Mesendoderm (in vitro differentiated cells): Measurements from ENCODE around the gene GTF2IRD1.
"Not testable (repeated sequence)": the region's sequence is repeated elsewhere in the genome, so short reads cannot be mapped to it uniquely, and the experiment has no call there.

Experiments
- DNase-seq: peaks from one replicate; pipeline ENCODE4 v3.0.0; 2013
- H2AK5ac ChIP-seq: 2 replicates; pipeline ENCODE4 v1.6.1; 2013; ENCODE audit warnings: low read length, inconsistent platforms
- H2BK120ac ChIP-seq: 2 replicates; pipeline ENCODE4 v1.6.1; 2013; ENCODE audit warnings: low read depth, mild to moderate bottlenecking, low read length, moderate library complexity, mixed read lengths
- H2BK15ac ChIP-seq: replicated peaks from 2 replicates; pipeline ENCODE4 v1.6.1; 2013; ENCODE audit warnings: low read depth, mild to moderate bottlenecking, moderate library complexity
- H2BK5ac ChIP-seq: 2 replicates; pipeline ENCODE4 v1.6.1; 2013; ENCODE audit warnings: low read length, inconsistent platforms
- H3K18ac ChIP-seq: 2 replicates; pipeline ENCODE4 v1.6.1; 2013; ENCODE audit warnings: mild to moderate bottlenecking, low read length, mixed read lengths
- H3K23ac ChIP-seq: one replicate; pipeline ENCODE4 v1.6.1; 2013; ENCODE audit warnings: low read length
- H3K27ac ChIP-seq: 2 replicates; pipeline ENCODE4 v1.5.1; 2013; ENCODE audit warnings: low read depth, mild to moderate bottlenecking, inconsistent platforms, low read length, moderate library complexity
- H3K27me3 ChIP-seq: 2 replicates; pipeline ENCODE4 v1.6.1; 2013; ENCODE audit warnings: low read length, control low read depth, mild to moderate bottlenecking, inconsistent platforms; ENCODE audit not compliant: insufficient read depth, poor library complexity
- H3K36me3 ChIP-seq: 2 replicates; pipeline ENCODE4 v1.6.1; 2013; ENCODE audit warnings: low read length, inconsistent platforms; ENCODE audit not compliant: control insufficient read depth, insufficient read depth
- H3K4ac ChIP-seq: one replicate; pipeline ENCODE4 v1.6.1; 2013; ENCODE audit warnings: low read depth, mild to moderate bottlenecking, low read length, moderate library complexity
- H3K4me1 ChIP-seq: 2 replicates; pipeline ENCODE4 v1.6.1; 2013; ENCODE audit warnings: low read depth, low read length, inconsistent platforms; ENCODE audit not compliant: control insufficient read depth
- H3K4me2 ChIP-seq: 2 replicates; pipeline ENCODE4 v1.6.1; 2013; ENCODE audit warnings: low read length
- H3K4me3 ChIP-seq: 2 replicates; pipeline ENCODE4 v1.5.1; 2013; ENCODE audit warnings: mild to moderate bottlenecking, low read length
- H3K56ac ChIP-seq: one replicate; pipeline ENCODE4 v1.6.1; 2013; ENCODE audit warnings: low read length
- H3K79me1 ChIP-seq: 2 replicates; pipeline ENCODE4 v1.6.1; 2013; ENCODE audit warnings: low read length, inconsistent platforms
- H3K79me2 ChIP-seq: 2 replicates; pipeline ENCODE4 v1.6.1; 2013; ENCODE audit warnings: mild to moderate bottlenecking, low read length; ENCODE audit not compliant: control insufficient read depth, insufficient read depth
- H3K9ac ChIP-seq: 2 replicates; pipeline ENCODE4 v1.6.1; 2013; ENCODE audit warnings: low read length, inconsistent platforms
- H4K5ac ChIP-seq: one replicate; pipeline ENCODE4 v1.6.1; 2013; ENCODE audit warnings: low read length
- H4K8ac ChIP-seq: one replicate; pipeline ENCODE4 v1.6.1; 2013; ENCODE audit warnings: low read depth, mild to moderate bottlenecking, control low read depth, low read length, moderate library complexity
- WGBS: extraction: QIAGEN DNeasy Blood & Tissue Kit; methylation state at CpG from one replicate; pipeline ENCODE4 v1.1.7; 2013; ENCODE audit warnings: low lambda C conversion rate, missing lambda C conversion rate; ENCODE audit not compliant: insufficient coverage; ENCODE audit errors: extremely low coverage; 5-methylcytosine and 5-hydroxymethylcytosine counted together

GTF2IRD1 gene

GRCh38 chr7:74493295-74493694 lies 39.6 kb downstream of the GTF2IRD1 start:
- no CpG with 5 or more reads among the region's 6 CpGs for WGBS
- H2BK120ac ChIP-seq, result no peak overlapping the region
- no peak overlapping the region for H3K23ac ChIP-seq
- H4K8ac ChIP-seq, result no peak overlapping the region
- H2AK5ac ChIP-seq, result no peak overlapping the region
- no peaks in the 10 kb centered on the region for H3K4me1 ChIP-seq
- no peak overlapping the region for H3K4ac ChIP-seq
- no peak overlapping the region for H3K9ac ChIP-seq
- no peak overlapping the region for H2BK5ac ChIP-seq
- H3K18ac ChIP-seq, result no peak overlapping the region
- H3K27me3 ChIP-seq, result no peaks in the 10 kb centered on the region
- H3K4me2 ChIP-seq, result no peak overlapping the region
- H3K79me2 ChIP-seq, result peaks cover 4% of the 10 kb centered on the region
- H3K27ac ChIP-seq, result no peak overlapping the region
- H3K79me1 ChIP-seq, result peaks cover 15% of the 10 kb centered on the region
- H3K56ac ChIP-seq, result no peak overlapping the region
- DNase-seq, result no peak
- no peak overlapping the region for H4K5ac ChIP-seq
- no peaks in the 10 kb centered on the region for H3K36me3 ChIP-seq
- H2BK15ac ChIP-seq, result no peak overlapping the region
- no peak overlapping the region for H3K4me3 ChIP-seq

DNA sequence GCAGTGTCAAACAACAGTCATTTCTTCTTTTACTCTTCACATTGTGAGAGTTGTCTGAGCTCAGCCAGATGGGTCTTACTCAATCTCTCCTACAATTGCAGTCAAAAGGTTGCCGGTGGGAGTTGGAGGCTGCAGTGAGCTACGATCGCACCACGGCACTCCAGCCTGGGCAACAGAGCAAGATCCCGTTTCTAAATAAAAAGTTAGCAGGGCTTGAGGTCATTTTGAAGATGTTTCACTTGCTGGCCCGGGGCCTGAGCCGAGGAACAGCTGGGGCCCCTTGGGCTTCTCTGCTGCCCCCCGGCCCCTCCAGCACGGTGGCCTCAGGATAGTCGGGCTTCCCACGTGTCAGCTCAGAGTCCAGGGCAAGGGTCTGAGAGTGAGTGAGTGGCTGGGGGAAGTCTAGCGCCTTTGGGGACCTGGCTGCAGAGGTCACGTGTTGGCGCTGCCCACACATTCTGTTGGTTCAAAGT lies 40.4 kb downstream of the GTF2IRD1 start:
- H3K36me3 ChIP-seq, result no peaks in the 10 kb centered on the region
- H2AK5ac ChIP-seq, result no peak overlapping the region
- no peak overlapping the region for H3K9ac ChIP-seq
- H3K79me2 ChIP-seq, result peaks cover 4% of the 10 kb centered on the region
- no peak overlapping the region for H4K8ac ChIP-seq
- H2BK15ac ChIP-seq, result no peak overlapping the region
- H3K27me3 ChIP-seq, result no peaks in the 10 kb centered on the region
- H3K4me1 ChIP-seq, result no peaks in the 10 kb centered on the region
- H3K27ac ChIP-seq, result no peak overlapping the region
- no peak overlapping the region for H3K18ac ChIP-seq
- no CpG with 5 or more reads among the region's 14 CpGs for WGBS
- H3K56ac ChIP-seq, result no peak overlapping the region
- no peak overlapping the region for H3K23ac ChIP-seq
- H4K5ac ChIP-seq, result no peak overlapping the region
- H3K79me1 ChIP-seq, result peaks cover 18% of the 10 kb centered on the region
- H3K4ac ChIP-seq, result no peak overlapping the region
- no peak overlapping the region for H2BK5ac ChIP-seq
- DNase-seq, result no peak
- no peak overlapping the region for H2BK120ac ChIP-seq
- no peak overlapping the region for H3K4me2 ChIP-seq
- no peak overlapping the region for H3K4me3 ChIP-seq

DNA sequence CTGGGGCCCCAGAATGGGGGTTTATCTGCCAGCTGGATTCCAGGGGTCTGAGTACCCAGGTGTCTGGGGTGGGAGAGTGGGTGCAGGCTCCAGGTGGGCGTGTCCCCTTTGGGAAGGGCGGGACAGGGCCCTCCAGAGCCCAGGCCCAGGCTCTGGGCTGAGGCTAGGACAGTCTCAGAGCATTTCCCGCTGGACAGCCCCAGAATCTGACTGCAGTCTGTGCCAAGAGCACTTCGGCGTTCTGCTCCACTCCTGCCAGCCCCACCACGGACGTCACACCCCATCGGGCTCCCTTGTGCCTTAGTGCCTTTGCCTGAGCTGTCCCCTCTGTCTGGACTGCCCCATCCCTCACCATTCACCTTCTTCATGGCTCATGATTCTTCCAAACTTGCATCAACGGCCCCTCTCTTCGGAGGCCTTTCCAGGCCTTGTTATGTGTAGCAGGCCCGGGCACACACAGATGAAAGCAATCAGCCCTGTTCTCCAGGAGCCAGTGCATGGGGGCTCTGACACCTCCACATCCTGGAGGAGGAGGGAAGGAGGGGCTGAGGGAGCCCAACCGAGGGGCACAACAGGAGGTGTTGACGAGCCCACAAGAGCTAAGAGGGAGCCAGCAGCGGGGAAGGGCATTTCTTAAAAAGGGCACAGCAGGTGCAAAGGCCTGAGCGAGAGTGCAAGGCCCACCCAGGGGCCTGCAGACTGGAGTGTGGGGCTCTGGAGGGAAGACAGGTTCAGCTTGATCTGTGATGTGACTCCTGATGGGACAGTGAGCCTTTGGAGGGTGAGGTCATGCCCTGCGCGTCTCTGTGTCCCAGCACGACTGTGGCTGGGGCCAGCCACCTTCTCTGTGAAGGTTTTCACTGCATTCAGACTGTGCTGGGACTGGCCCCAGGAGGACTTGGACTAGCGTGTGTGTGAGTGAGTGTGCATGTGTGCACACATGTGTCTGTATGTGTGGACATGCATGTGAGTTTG lies 41.7 kb downstream of the GTF2IRD1 start:
- no peak overlapping the region for H3K9ac ChIP-seq

GRCh38 chr7:74496272-74496671 lies 42.6 kb downstream of the GTF2IRD1 start:
- Histone ChIP-seq H3K27ac (no peak overlapping the region), H3K4me3 (no peak overlapping the region), H3K79me1 (peaks cover 29% of the 10 kb centered on the region), H3K4me2 (no peak overlapping the region), H3K27me3 (no peaks in the 10 kb centered on the region), H3K79me2 (peaks cover 4% of the 10 kb centered on the region), H3K23ac (no peak overlapping the region), H3K9ac (no peak overlapping the region), H3K36me3 (no peaks in the 10 kb centered on the region), H4K8ac (no peak overlapping the region), H3K4me1 (no peaks in the 10 kb centered on the region), H2BK5ac (no peak overlapping the region), H2AK5ac (no peak overlapping the region), H3K56ac (no peak overlapping the region), H4K5ac (no peak overlapping the region), H3K4ac (no peak overlapping the region), H3K18ac (no peak overlapping the region), H2BK120ac (no peak overlapping the region), H2BK15ac (no peak overlapping the region)
- no CpG with 5 or more reads among the region's 6 CpGs for WGBS
- no peak for DNase-seq

More for the DNA sequence above, 41.7 kb downstream of the GTF2IRD1 start:
- no peak overlapping the region for H2AK5ac ChIP-seq
- H3K4me3 ChIP-seq, result no peak overlapping the region
- peaks cover 4% of the 10 kb centered on the region for H3K79me2 ChIP-seq
- H3K4me1 ChIP-seq, result no peaks in the 10 kb centered on the region
- no peak overlapping the region for H3K4ac ChIP-seq
- no peak overlapping the region for H2BK120ac ChIP-seq
- no peak overlapping the region for H4K8ac ChIP-seq
- H3K18ac ChIP-seq, result no peak overlapping the region
- H3K27me3 ChIP-seq, result no peaks in the 10 kb centered on the region
- peaks cover 24% of the 10 kb centered on the region for H3K79me1 ChIP-seq
- no peak overlapping the region for H4K5ac ChIP-seq
- H3K27ac ChIP-seq, result no peak overlapping the region
- no peak overlapping the region for H2BK5ac ChIP-seq
- no peak for DNase-seq
- no peak overlapping the region for H3K56ac ChIP-seq
- no peaks in the 10 kb centered on the region for H3K36me3 ChIP-seq
- H2BK15ac ChIP-seq, result no peak overlapping the region
- no CpG with 5 or more reads among the region's 19 CpGs for WGBS
- no peak overlapping the region for H3K4me2 ChIP-seq
- no peak overlapping the region for H3K23ac ChIP-seq

DNA sequence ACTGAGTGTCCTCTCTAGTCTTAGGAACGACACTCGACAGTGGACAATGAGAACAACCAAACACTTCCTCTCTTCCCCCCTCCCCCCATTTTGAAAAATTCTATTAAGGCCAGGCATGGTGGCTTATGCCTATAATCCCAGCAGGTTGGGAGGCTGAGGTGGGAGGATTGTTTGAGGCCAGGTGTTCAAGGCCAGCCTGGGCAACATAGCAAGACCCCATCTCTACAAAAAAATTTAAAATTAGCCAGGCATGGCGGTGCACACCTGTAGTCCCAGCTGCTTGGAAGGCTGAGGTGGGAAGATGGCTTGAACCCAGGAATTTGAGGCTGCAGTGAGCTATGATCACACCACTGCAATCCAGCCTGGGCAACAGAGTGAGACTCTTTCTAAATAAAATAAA lies 43.1 kb downstream of the GTF2IRD1 start:
- H4K5ac ChIP-seq, H2AK5ac ChIP-seq, H2BK15ac ChIP-seq, H3K9ac ChIP-seq, H3K4ac ChIP-seq, H3K4me3 ChIP-seq, H2BK5ac ChIP-seq, H3K23ac ChIP-seq, H3K27me3 ChIP-seq, H3K27ac ChIP-seq, H3K4me2 ChIP-seq, H3K79me2 ChIP-seq, H4K8ac ChIP-seq, H3K4me1 ChIP-seq, H3K18ac ChIP-seq, H3K56ac ChIP-seq, H3K36me3 ChIP-seq, DNase-seq, H2BK120ac ChIP-seq: not testable (repeated sequence)
- WGBS, result no CpG with 5 or more reads among the region's 3 CpGs
- H3K79me1 ChIP-seq, result peaks cover 29% of the 10 kb centered on the region
